Measurements from ENCODE around the gene ZSCAN21.

The ZSCAN21 gene

DNA sequence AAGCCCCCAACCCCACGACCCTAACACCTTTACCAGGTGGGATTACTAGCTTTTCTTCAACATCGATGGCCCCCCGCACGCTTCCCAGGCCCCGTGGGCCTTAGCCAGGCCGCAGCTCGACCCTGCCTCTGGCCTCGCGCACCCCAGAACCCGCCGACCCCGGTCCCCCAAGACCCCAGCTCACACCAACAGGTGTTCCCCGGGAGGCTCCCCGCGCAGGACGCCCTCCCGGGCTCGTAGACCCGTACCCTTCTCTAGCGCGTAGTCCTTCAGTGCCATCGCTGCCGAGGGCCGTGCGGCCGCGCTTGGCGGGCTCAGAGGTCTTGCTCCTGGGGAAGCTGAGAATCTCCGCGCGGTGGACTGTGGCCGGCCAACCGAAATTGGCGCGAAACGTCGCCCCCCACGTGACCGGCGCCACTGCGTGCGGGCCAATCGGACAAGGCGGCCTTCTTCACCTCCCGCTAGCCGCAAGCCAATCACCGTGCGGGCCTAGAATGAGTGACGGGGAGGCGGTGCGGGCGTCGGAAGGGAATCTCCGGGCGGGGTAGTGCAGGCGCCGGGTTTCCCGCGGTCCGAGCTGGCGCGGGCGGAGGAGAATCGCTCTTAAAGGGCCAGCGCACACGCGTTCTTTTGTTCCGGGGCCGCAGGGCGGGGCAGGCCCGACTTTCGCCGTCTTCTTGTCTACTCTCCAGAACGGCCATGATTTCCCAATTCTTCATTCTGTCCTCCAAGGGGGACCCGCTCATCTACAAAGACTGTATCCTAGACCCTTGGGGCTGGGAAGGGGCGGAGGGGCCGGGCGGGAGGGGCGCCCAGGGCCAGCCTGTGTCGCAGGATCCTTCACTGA, 51.7 kb downstream of the ZSCAN21 start, which contains the start of the genes AP4M1 and MCM7:
Gene AP4M1, plus strand, starts transcription at position 628 of the 847 bp plus-strand sequence. Its CDS starts 72 bp downstream, at position 700.
Gene MCM7, minus strand, starts transcription at position 382 of the 847 bp plus-strand sequence. Its CDS starts 103 bp downstream, at position 279.
- peak; percentile 97 for DNase-seq

DNA sequence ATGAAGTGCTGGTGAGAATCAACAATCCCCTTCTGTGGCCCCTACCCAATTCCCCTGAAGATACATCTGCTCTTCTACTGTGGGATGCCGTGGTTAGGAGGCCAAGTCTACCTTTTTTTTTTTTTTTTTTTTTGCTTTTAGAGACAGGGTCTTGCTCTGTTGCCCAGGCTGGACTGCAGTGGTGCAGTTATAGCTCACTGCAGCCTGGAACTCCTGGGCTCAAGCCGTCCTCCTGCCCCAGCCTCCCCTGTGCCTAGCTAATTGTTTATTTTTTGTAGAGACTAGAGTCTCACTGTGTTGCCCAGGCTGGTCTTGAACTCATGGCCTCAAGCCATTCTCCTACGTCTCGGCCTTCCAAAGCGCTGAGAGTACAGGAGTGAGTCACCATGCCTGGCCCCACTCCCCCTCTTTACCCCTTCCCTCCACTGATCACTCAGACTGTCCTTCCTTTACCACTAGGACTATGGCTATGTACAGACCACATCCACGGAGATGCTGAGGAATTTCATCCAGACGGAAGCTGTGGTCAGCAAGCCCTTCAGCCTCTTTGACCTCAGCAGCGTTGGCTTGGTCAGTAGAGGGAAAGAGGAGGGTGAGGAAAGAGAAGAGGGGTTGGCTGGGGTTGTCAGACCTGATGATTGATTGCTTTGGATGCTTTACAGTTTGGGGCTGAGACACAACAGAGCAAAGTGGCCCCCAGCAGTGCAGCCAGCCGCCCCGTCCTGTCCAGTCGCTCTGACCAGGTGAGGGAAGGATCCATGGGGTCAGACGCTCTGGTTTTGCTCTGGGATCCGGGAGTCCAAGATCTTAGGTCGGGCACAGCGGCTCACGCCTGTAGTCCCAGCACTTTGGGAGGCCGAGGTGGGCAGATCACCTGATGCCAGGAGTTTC, 53.6 kb downstream of the ZSCAN21 start:
- no peak for DNase-seq

DNA sequence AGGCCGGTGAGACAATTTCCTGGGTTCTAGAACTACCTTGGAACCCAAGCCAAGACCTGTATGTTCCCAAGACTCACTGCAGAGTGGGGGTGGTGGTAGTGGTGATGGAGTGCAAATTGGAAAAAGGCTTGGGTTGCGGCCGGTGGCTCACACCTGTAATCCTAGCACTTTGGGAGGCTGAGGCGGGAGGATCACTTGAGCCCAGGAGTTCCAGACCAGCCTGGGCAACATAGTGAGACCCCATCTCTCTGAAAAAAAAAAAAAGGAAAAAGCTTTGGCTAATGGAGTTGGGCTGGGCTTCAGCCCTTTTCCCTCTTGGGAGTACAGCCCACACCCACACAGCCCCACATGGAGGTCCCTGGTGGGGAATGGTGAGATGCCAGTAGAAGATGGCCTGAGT, 56.0 kb downstream of the ZSCAN21 start:
- DNase-seq: no peak

DNA sequence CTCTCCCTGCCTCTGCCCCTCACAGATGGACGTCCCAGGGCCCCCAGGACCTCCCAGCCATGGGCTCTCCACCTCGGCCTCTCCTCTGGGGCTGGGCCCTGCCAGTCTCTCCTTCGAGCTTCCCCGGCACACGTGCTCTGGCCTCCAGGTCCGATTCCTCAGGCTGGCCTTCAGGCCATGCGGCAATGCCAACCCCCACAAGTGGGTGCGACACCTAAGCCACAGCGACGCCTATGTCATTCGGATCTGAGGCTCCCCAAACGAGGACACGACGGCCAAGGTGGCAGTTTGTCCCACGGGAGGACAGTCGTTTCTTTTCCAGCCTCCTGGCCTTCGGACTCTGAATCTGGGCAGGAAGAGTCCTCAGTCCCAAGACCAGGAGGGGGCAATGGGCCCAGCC, 57.1 kb downstream of the ZSCAN21 start:
- no peak for DNase-seq

DNA sequence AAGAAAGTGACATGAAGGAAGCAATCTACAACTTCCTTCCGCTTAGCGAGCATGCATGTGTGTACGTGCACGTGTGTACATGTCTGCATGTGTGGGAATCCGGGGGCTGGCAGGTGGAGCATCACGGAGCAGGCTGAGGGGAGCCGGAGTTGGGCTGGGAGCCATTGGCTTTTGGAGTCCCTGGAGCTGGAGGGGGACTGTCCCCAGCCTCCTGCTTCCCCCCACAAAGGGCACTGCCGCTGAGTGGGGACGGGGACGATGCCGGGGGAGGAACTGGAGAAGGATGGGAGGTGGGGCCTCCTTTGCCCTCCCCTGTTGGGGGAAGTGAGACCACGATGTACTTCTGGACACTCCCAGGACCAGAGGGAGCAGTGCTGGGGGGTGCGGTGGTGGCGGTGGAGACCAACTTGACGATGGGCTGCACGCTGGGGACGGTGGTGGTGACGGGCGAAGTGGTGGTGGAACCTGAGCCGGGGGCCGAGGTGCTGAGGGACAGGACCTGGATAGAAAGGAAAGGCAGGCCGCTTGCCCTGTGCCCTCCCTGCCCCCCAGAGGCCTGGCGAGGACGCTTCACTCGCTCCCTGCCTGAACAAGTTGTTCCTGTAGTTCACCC, 57.7 kb downstream of the ZSCAN21 start:
- DNase-seq: no peak

DNA sequence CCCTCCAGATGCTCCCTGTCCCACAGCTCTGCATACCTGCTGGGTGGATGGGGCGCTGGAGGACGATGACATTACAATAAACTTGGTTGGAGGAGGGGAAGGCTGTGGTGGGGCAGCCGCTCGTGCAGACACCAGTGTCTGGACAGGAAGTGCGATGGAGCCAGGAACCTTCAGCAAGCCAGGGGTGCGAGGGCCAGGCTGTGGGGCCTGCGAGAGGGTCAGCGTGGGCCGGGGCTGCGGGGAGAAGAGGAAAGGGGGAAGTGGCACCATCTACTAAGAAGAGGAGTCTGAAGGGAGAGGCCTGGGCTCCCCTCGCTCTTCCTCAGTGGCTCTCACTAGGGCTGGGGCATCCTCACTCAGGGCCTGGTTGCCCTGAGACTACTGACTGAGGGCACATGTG, 58.3 kb downstream of the ZSCAN21 start:
- no peak for DNase-seq

DNA sequence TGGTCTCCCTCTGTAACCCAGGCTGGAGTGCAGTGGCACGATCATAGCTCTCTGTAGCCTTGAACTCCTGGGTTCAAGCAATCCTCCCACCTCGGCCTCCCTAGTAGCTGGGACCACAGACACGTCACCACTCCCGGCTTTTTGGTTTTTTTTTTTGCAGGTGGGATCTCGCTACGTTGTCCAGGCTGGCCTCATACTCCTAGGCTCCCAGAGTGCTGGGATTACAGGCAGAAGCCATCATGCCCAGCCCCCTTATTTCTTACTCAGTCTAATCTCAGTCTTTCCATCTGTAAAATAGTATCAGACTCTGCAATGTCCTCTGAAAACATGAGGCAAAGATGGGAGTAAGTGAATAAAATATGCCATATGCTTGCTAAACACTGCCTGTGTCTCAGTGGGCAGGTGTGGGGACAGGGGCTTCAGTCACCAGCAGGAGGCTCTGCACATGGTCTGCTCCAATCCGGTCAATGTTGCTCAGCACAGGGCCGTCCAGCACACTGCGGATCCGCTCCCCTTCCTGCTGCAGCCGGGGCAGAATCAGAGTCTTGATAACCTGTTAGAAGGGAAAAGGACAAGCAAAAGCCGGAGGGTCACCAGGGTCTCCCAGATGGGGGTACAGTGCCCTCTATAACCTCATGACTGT, 60.1 kb downstream of the ZSCAN21 start:
- no peak for DNase-seq

DNA sequence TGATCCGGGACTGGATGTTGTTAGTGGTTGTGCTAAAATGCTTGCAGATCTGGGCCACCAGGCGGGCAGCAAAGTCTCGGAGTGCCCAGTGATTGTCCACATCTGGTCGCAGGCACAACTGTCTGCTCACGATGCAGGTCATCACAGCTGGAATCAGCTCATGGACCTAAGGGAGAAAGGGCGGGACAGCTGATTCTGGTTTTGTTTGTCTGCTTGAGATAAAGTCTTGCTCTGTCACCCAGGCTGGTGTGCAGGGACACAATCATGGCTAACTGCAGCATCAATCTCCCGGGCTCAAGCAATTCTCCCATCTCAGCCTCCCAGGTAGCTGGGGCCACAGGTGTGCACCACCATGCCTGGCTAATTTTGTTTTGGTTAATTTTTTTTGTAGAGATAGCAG, 61.6 kb downstream of the ZSCAN21 start:
- DNase-seq: no peak

DNA sequence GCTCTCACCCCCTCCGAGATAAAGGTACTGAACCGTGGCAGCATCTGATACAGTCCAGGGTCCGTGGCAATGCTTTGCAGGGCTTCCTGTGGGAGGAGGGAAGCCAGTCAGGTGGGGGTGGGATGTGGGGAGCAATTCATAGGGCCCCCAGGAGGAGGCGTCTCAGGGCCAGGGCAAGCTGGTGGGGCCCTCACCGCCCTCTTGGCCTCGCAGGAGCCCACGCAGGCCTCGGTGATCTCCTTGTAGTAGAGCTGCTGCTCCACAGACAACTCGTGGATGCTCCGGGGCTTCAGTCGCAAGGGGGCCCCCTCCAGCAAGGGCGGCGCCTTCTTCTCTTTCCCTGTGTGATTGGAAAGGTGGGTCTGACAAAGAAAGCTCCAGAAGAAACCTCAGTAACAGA, 62.3 kb downstream of the ZSCAN21 start:
- DNase-seq: no peak
